T-helper 9 cell (primary cell): ENCODE results near the gene LFNG.

Experiments
- DNase-seq: peaks from one replicate; pipeline ENCODE4 v3.0.0-alpha.2; 2020
- total RNA-seq, 2 donors: gene quantifications; one replicate each; lab custom pipeline; 2026; lab: John Stamatoyannopoulos, UW

Gene LFNG
- 141 to 146 reads per million in 2 donors for total RNA-seq

- peak; percentile 76 for DNase-seq
Observed at GRCh38 chr7:2519119-2519930, at the start of gene LFNG. TSS of gene LFNG (plus strand) at chr7:2519774. CDS start at chr7:2519862, 88 bp downstream.

- DNase-seq, result no peak
Observed at GRCh38 chr7:2470204-2471021, 49.2 kb upstream of the LFNG start.

GRCh38 chr7:2471022-2471329 lies 48.6 kb upstream of the LFNG start:
- no peak for DNase-seq

GRCh38 chr7:2471396-2471795 lies 48.2 kb upstream of the LFNG start:
- no peak for DNase-seq

GRCh38 chr7:2472739-2473138 lies 46.8 kb upstream of the LFNG start:
- no peak for DNase-seq

GRCh38 chr7:2473496-2474180 lies 45.9 kb upstream of the LFNG start:
- DNase-seq, result no peak

GRCh38 chr7:2474224-2474623 lies 45.4 kb upstream of the LFNG start:
- no peak for DNase-seq

- DNase-seq, result no peak
Observed at GRCh38 chr7:2474813-2475677, 44.5 kb upstream of the LFNG start.

GRCh38 chr7:2475678-2476015 lies 43.9 kb upstream of the LFNG start:
- DNase-seq, result no peak

GRCh38 chr7:2476298-2476697 lies 43.3 kb upstream of the LFNG start, which contains the start of gene GRIFIN:
TSS of gene GRIFIN (minus strand) at chr7:2476398. CDS start at chr7:2476383, 15 bp downstream.
- no peak for DNase-seq

GRCh38 chr7:2476776-2477446 lies 42.7 kb upstream of the LFNG start:
- no peak for DNase-seq

GRCh38 chr7:2477447-2478398 lies 41.9 kb upstream of the LFNG start:
- DNase-seq, result peak; percentile 39

- DNase-seq, result no peak
Observed at GRCh38 chr7:2478399-2478785, 41.2 kb upstream of the LFNG start.

GRCh38 chr7:2478800-2479199 lies 40.8 kb upstream of the LFNG start:
- DNase-seq, result no peak

GRCh38 chr7:2479276-2480069 lies 40.1 kb upstream of the LFNG start:
- no peak for DNase-seq

GRCh38 chr7:2480070-2480408 lies 39.5 kb upstream of the LFNG start:
- no peak for DNase-seq

- DNase-seq, result no peak
Observed at GRCh38 chr7:2481195-2481594, 38.4 kb upstream of the LFNG start.

GRCh38 chr7:2482725-2483451 lies 36.7 kb upstream of the LFNG start:
- DNase-seq, result no peak

- DNase-seq, result no peak
Observed at GRCh38 chr7:2483494-2483893, 36.1 kb upstream of the LFNG start.
